Choroid plexus epithelial cell (primary cell): ENCODE measurements around the gene OLFML1.

Source experiments
- DNase-seq: peaks from one replicate; pipeline ENCODE4 v3.0.0-alpha.2; 2010; ENCODE audit warnings: low read depth
- H3K4me3 ChIP-seq: 2 replicates; pipeline ENCODE4 v1.5.1; 2011; ENCODE audit warnings: low read depth, mild to moderate bottlenecking, control low read depth, low read length, moderate library complexity
- TF ChIP-seq, protein P1 (sequence below): conservative IDR thresholded peaks from 2 replicates; pipeline ENCODE4 v1.5.1; 2011; ENCODE audit warnings: low read depth, mild to moderate bottlenecking, control low read depth, inconsistent platforms, low read length, moderate library complexity

Gene OLFML1

DNA sequence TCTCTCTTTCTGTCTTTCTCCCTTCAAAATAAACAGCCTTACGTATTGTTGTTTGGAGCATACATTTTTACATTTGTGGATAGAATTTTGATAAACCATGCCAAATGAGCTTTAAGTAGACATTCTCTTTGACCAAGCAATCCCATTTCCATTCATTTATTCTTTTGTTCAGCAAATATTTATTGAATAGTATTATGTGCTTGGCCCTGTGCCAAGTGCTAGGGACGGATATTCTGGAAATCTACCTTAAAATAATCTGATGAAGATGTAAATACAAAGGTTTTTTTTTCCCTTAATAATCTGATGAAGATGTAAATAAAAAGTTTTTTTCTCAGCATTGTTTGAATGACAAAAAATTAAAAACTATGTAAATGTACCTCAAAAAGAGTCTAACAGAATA is 2.1 kb downstream of the OLFML1 start:
- no peak overlapping the region for H3K4me3 ChIP-seq
- no peak for DNase-seq
- TF ChIP-seq, protein P1, sequence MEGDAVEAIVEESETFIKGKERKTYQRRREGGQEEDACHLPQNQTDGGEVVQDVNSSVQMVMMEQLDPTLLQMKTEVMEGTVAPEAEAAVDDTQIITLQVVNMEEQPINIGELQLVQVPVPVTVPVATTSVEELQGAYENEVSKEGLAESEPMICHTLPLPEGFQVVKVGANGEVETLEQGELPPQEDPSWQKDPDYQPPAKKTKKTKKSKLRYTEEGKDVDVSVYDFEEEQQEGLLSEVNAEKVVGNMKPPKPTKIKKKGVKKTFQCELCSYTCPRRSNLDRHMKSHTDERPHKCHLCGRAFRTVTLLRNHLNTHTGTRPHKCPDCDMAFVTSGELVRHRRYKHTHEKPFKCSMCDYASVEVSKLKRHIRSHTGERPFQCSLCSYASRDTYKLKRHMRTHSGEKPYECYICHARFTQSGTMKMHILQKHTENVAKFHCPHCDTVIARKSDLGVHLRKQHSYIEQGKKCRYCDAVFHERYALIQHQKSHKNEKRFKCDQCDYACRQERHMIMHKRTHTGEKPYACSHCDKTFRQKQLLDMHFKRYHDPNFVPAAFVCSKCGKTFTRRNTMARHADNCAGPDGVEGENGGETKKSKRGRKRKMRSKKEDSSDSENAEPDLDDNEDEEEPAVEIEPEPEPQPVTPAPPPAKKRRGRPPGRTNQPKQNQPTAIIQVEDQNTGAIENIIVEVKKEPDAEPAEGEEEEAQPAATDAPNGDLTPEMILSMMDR: no peak

DNA sequence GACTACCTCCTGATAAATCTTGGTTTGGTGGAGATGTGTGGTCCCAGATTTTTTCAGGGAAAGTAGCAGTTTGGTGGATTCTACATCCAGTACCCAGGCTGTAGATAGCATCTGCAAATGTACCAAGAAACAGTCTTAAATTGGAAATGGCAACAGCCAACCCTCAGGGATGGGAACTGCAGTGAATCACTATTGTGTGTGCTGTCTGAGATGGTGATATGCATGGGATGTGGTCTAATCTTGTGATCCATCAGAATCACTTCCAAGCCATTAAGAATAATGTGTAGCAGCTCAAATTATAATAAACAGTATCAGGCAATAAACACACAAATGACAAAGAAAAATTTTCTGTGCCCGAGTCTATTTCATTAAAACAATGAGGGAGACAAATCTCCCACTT is 3.4 kb downstream of the OLFML1 start:
- DNase-seq: no peak
- H3K4me3 ChIP-seq: no peak overlapping the region
- TF ChIP-seq, protein P1: no peak

DNA sequence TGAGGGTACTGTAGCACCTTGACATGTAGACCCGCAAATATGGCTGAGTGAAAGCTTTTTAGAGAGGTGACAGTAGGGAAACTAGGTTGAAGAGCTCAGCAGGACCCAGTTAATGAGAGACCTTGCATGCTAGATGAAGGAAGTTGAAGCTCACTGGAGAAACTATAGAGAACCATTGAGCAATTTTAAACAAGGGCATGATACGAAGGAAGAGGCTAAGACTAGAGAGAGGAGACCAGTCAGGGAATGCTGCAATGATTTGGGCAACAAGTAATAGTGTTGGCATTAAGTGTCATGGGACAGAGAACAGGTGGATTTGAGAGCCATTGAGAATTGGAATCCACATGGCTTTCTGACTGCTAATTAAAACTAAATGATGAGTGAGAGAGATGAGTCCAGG is 4.1 kb downstream of the OLFML1 start:
- TF ChIP-seq, protein P1: no peak
- no peak overlapping the region for H3K4me3 ChIP-seq
- DNase-seq: no peak

DNA sequence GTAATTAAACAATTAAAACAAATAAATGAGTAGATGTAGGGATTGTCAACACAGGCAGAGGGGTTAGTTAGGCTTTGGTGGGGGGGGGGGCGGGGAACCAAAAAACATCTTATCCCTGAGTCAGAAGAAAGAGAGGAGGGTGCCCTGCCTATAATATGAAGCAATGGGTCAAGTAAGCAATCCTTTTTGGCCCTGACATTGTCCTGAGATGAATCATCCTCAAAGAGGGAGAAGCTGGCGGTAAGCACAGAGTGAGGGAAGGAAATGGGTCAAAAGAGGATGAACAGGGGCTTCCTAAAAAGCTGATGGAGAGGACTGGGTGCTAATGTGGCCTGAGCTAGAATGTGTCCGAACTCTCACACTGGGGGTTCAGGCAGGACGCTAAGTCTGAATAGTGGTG is 4.7 kb downstream of the OLFML1 start:
- no peak overlapping the region for H3K4me3 ChIP-seq
- TF ChIP-seq, protein P1: no peak
- peak; percentile 62 for DNase-seq

DNA sequence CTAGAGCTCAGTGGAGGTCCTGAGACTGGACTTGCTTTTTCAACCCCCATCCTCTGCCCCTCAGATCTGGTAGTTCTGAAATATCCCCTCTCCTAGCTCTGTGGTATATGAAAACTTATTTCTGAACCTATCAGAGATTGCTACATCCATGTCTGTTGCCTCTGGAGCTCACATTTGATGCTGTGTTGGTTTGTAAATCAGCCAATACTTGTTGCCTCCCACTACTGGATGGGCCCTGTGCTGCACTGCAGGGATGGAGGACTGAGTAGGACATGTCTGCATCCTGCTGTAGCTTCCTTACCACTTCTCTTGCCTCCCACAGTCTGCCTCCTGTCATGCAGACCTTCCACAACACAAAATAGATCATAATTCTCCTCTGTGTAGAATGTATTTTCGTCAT is 5.2 kb downstream of the OLFML1 start:
- TF ChIP-seq, protein P1: no peak
- no peak overlapping the region for H3K4me3 ChIP-seq
- DNase-seq: peak; percentile 33

DNA sequence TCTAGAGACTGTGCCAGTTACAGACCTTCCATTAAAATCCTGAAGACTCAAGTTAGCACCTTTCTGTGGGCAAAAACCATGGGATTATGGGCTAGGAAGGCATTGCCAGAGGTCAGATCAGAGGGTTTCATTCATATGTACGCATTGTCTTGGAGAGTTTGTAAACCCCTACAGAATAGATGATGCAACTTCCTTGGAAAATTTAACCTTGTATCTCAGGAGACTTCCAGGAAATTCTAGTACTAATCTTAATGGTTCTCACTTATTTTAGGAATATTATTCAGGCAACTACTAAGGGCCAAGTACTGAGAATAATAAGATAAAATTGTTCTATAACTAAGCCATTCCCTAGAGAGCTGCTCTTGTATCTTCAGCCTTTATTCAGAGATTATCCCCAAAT is 6.9 kb downstream of the OLFML1 start:
- no peak for DNase-seq
- TF ChIP-seq, protein P1: no peak
- no peak overlapping the region for H3K4me3 ChIP-seq

DNA sequence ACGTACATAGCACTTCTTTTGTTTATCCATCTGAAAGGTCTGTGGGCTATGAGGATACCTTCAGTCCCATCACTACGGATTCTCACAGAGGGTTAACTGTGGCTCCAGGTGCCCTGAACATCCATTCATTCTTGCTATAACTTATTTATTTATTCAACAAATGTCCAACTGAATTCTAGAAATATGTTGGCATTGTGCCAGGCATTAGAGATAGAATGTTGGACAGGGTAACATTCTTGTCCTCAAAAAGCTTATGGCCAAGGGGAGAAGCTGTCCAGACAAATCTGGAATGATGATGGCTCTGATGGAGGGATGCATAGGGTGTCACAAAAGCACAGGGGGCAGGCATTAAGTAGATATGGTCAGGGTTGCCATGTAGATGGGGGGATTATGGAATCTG is 8.4 kb downstream of the OLFML1 start:
- H3K4me3 ChIP-seq: no peak overlapping the region
- TF ChIP-seq, protein P1: no peak
- no peak for DNase-seq
